ENCODE results near the gene SHROOM2. TPM values are rescaled to one million over a fixed set of nuclear protein-coding genes. Genes with fewer than 3 reads are reported as not detected.

The SHROOM2 gene
- total and polyA plus RNA-seq, 8 donors = 1.3 to 11.3 (median 3.9) TPM

GRCh38 chrX:9749146-9749692 is 37.0 kb upstream of the SHROOM2 start:
- no peaks in the 10 kb centered on the region for H3K27me3 ChIP-seq
- no peak overlapping the region for H3K27ac ChIP-seq
- intact Hi-C loops (cut with DNase I; ENCODE audit: low total_unique reads) = no loop called here
- no peaks in the 10 kb centered on the region for H3K4me1 ChIP-seq
- DNase-seq = no peak
- no peak overlapping the region for H3K4me3 ChIP-seq
- WGBS, 5 donors = 60 to 66% (median 65%) methylated on average over 8 to 11 of the region's 11 CpGs
- peaks cover 0 to 4% (median 0%) of the 10 kb centered on the region in 4 donors for H3K9me3 ChIP-seq
- TF ChIP-seq EP300 (IDR thresholded peaks at IDR 0.05) = no peak
- TF ChIP-seq POLR2AphosphoS5 (IDR thresholded peaks at IDR 0.05) = no peak
- TF ChIP-seq POLR2A (IDR thresholded peaks at IDR 0.05) = no peak
- no peak for TF ChIP-seq CTCF (IDR thresholded peaks at IDR 0.05)
- H3K36me3 ChIP-seq = no peaks in the 10 kb centered on the region

GRCh38 chrX:9757366-9757765 is 28.9 kb upstream of the SHROOM2 start:
- intact Hi-C loops (cut with DNase I; ENCODE audit: low total_unique reads) = no loop called here
- H3K4me1 ChIP-seq = no peaks in the 10 kb centered on the region
- H3K9me3 ChIP-seq = peaks cover 0 to 15% (median 5%) of the 10 kb centered on the region in 4 donors
- no peaks in the 10 kb centered on the region for H3K36me3 ChIP-seq
- 84 to 98% (median 93%) methylated on average over 7 of the region's 7 CpGs for WGBS, 5 donors
- DNase-seq = no peak
- TF ChIP-seq CTCF (IDR thresholded peaks at IDR 0.05) (no peak), POLR2AphosphoS5 (IDR thresholded peaks at IDR 0.05) (no peak), POLR2A (IDR thresholded peaks at IDR 0.05) (no peak), EP300 (IDR thresholded peaks at IDR 0.05) (no peak)
- H3K27ac ChIP-seq = no peak overlapping the region
- no peak overlapping the region for H3K4me3 ChIP-seq
- no peaks in the 10 kb centered on the region for H3K27me3 ChIP-seq

GRCh38 chrX:9758021-9758638 is 28.1 kb upstream of the SHROOM2 start:
- no peaks in the 10 kb centered on the region for H3K36me3 ChIP-seq
- intact Hi-C loops (cut with DNase I; ENCODE audit: low total_unique reads) = no loop called here
- H3K4me1 ChIP-seq = no peaks in the 10 kb centered on the region
- no peak overlapping the region for H3K4me3 ChIP-seq
- no peaks in the 10 kb centered on the region for H3K27me3 ChIP-seq
- DNase-seq = no peak
- H3K9me3 ChIP-seq = peaks cover 0 to 15% (median 5%) of the 10 kb centered on the region in 4 donors
- TF ChIP-seq POLR2AphosphoS5 (IDR thresholded peaks at IDR 0.05) (no peak), EP300 (IDR thresholded peaks at IDR 0.05) (no peak), CTCF (IDR thresholded peaks at IDR 0.05) (no peak), POLR2A (IDR thresholded peaks at IDR 0.05) (no peak)
- H3K27ac ChIP-seq = no peak overlapping the region
- WGBS, 5 donors = 20 to 41% (median 33%) methylated on average over 4 of the region's 4 CpGs

- Histone ChIP-seq H3K36me3 (no peaks in the 10 kb centered on the region), H3K27me3 (peaks cover 0 to 3% (median 0%) of the 10 kb centered on the region in 3 donors), H3K27ac (no peak overlapping the region), H3K4me3 (no peak overlapping the region), H3K9me3 (peaks cover 0 to 15% (median 6%) of the 10 kb centered on the region in 4 donors), H3K4me1 (no peaks in the 10 kb centered on the region)
- 76 to 86% (median 79%) methylated on average over 8 of the region's 8 CpGs for WGBS, 5 donors
- TF ChIP-seq POLR2AphosphoS5 (IDR thresholded peaks at IDR 0.05) (no peak), POLR2A (IDR thresholded peaks at IDR 0.05) (no peak), CTCF (IDR thresholded peaks at IDR 0.05) (no peak), EP300 (IDR thresholded peaks at IDR 0.05) (no peak)
- no peak for DNase-seq
- intact Hi-C loops (cut with DNase I; ENCODE audit: low total_unique reads) = no loop called here
These were observed 26.9 kb upstream of the SHROOM2 start for GRCh38 chrX:9759337-9759736.
